ENCODE data around the gene ORAI2.
A peak's percentile ranks its signal among the peaks of the same experiment; 100 is the strongest.
"Not testable (repeated sequence)": the region's sequence is repeated elsewhere in the genome, so short reads cannot be mapped to it uniquely, and the experiment has no call there.

Gene ORAI2

DNA sequence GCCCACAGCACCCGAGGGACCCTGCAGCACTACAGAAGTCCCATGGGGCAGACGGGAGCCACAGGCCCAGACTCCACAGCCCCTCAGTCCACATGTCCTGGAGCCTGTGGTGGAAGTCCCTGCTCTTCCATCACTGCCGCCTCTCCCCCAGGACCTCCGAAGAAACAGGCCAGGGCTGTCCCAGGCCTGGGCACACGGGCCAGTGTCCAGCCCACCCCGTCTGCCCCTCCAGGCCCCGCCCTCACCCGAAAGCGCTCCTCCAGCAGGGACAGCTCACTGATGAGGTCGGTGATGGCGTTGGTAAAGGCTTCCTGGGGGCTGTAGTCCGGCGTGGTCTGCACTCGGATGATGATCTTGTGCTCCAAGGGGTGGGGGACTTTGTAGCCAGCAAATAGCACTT lies 40.7 kb downstream of the ORAI2 start:
- peaks cover 10 to 14% of the 10 kb centered on the region in 2 donors for H3K36me3 ChIP-seq (ENCODE audit: control insufficient read depth in 2 of 2, insufficient read depth in 2 of 2, low read length in 2 of 2)
- peaks cover 6 to 13% of the 10 kb centered on the region in 2 donors for H3K4me1 ChIP-seq (ENCODE audit: control insufficient read depth in 2 of 2, insufficient read depth in 2 of 2, low read length in 2 of 2)
- H3K4me3 ChIP-seq (ENCODE audit: low read length in 2 of 2); H3K27me3 ChIP-seq (ENCODE audit: control insufficient read depth in 2 of 2, insufficient read depth in 2 of 2, low read length in 2 of 2); H3K9me3 ChIP-seq (ENCODE audit: control insufficient read depth in 2 of 2, low read length in 2 of 2); H3K27ac ChIP-seq (ENCODE audit: low read depth in 2 of 2, low read length in 2 of 2); H3K9ac ChIP-seq (ENCODE audit: low read depth in 1 of 2, low read length in 2 of 2): not testable (repeated sequence)

DNA sequence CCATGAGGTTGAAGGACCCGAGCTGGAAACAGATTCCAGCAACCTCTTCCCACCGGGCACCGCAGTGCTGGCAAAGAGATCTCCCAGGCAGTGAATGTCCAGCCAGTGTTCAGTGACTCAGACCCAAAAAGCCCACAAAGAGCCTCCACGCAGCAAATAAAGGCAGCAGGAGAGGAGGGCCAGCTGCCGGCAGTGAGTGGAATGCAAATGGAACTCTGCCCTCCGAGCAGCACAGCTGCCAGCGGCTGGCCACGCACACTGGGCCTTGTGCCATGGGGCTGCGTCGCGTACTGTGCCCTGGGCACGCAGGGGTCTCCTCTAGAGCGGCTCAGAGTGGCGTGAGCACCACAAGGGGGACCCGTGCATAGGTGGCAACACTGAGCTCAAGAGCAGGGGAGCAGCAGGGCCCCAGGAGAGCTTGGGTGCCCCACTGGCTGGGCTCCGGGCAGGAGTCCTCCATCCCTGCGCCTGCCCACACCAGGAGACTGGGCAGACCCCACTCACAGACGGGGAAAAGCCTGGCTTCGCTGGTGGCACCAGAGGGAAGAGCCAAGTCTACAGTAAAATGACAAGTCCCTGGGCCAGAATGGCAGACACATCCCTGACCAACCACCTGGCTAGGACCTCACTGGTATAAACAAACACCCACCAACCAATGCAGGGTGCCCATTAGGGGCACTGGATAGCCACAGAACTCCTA lies 41.5 kb downstream of the ORAI2 start:
- peaks cover 5 to 10% of the 10 kb centered on the region in 2 donors for H3K4me1 ChIP-seq (ENCODE audit: control insufficient read depth in 2 of 2, insufficient read depth in 2 of 2, low read length in 2 of 2)
- H3K36me3 ChIP-seq (ENCODE audit: control insufficient read depth in 2 of 2, insufficient read depth in 2 of 2, low read length in 2 of 2) = peaks cover 10 to 14% of the 10 kb centered on the region in 2 donors
- H3K4me3 ChIP-seq (ENCODE audit: low read length in 2 of 2); H3K9ac ChIP-seq (ENCODE audit: low read depth in 1 of 2, low read length in 2 of 2); H3K27me3 ChIP-seq (ENCODE audit: control insufficient read depth in 2 of 2, insufficient read depth in 2 of 2, low read length in 2 of 2); H3K9me3 ChIP-seq (ENCODE audit: control insufficient read depth in 2 of 2, low read length in 2 of 2); H3K27ac ChIP-seq (ENCODE audit: low read depth in 2 of 2, low read length in 2 of 2): not testable (repeated sequence)

DNA sequence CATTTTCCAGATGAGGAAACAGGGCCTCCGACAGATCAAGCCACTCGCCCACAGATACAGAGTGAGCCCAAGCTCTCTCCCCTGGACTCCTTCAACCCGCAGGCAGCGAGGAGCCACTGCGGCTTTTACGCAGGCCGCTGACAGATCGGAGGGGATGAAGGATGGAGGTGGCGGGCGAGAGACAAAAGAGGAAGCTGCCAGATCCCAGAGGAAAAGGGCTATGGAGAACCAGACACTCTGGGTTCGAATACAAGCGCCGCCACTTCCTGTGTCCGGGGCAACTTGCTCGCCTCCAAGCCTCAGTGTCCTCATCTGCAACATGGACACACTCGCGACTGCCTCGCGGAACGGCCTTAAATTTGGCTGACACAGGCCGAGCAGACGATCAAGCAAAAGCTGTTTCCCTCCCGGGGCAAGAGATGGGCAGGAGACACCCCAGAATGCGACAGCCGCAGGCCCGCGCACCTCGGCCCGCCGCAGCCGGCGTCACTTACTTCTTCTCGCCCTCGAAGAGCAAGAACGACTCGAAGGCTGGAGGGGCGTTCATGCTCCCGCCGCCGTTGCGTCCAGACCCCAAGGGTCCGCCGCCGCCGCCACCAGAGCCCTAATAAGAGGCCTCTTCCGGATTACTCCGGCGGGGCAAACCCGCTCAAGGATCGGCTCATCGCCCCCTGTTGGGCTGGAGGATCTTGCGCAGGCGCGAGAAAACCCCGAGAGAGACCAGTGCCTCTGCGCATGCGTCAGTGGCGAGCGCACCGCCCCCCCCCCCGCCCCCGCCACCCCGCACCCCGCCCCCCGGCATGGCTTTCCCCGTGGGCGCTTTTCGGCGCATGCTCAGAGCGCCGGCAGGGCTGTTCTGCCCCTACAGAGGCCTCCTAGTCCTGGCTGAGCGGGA lies 45.2 kb downstream of the ORAI2 start, which contains the start of gene POLR2J:
Gene POLR2J (minus strand): TSS at position 609 of the 895 bp plus-strand sequence. CDS start 62 bp downstream, at position 547.
- not testable (repeated sequence) for H3K27ac ChIP-seq (ENCODE audit: low read depth in 2 of 2, low read length in 2 of 2); H3K27me3 ChIP-seq (ENCODE audit: control insufficient read depth in 2 of 2, insufficient read depth in 2 of 2, low read length in 2 of 2); H3K4me1 ChIP-seq (ENCODE audit: control insufficient read depth in 2 of 2, insufficient read depth in 2 of 2, low read length in 2 of 2); H3K9me3 ChIP-seq (ENCODE audit: control insufficient read depth in 2 of 2, low read length in 2 of 2); H3K4me3 ChIP-seq (ENCODE audit: low read length in 2 of 2); H3K36me3 ChIP-seq (ENCODE audit: control insufficient read depth in 2 of 2, insufficient read depth in 2 of 2, low read length in 2 of 2)
- peak within 1 kb of the TSS in 1 of 2 donors; percentile 43 for H3K9ac ChIP-seq (ENCODE audit: low read depth in 1 of 2, low read length in 2 of 2)

DNA sequence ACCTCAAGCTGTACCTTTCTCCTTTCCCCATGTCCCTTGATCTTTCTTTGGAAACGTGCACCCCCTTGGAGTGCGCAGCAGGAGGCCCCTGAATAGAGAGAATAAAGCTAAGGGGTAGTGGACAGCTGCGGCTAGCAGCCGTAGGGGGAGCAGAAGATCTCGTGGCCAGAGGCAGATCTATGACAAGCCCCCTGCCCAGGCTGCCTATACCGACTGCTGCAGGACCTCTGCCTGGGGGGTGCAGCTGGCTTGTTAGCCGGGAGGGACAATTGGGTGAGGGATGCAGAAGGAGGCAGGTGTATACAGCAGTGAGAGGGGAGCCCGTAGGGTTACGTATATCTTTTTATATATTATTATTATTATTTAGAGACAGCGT lies 45.8 kb downstream of the ORAI2 start:
- H3K9me3 ChIP-seq (ENCODE audit: control insufficient read depth in 2 of 2, low read length in 2 of 2); H3K4me3 ChIP-seq (ENCODE audit: low read length in 2 of 2); H3K27ac ChIP-seq (ENCODE audit: low read depth in 2 of 2, low read length in 2 of 2); H3K36me3 ChIP-seq (ENCODE audit: control insufficient read depth in 2 of 2, insufficient read depth in 2 of 2, low read length in 2 of 2); H3K9ac ChIP-seq (ENCODE audit: low read depth in 1 of 2, low read length in 2 of 2); H3K4me1 ChIP-seq (ENCODE audit: control insufficient read depth in 2 of 2, insufficient read depth in 2 of 2, low read length in 2 of 2); H3K27me3 ChIP-seq (ENCODE audit: control insufficient read depth in 2 of 2, insufficient read depth in 2 of 2, low read length in 2 of 2): not testable (repeated sequence)

DNA sequence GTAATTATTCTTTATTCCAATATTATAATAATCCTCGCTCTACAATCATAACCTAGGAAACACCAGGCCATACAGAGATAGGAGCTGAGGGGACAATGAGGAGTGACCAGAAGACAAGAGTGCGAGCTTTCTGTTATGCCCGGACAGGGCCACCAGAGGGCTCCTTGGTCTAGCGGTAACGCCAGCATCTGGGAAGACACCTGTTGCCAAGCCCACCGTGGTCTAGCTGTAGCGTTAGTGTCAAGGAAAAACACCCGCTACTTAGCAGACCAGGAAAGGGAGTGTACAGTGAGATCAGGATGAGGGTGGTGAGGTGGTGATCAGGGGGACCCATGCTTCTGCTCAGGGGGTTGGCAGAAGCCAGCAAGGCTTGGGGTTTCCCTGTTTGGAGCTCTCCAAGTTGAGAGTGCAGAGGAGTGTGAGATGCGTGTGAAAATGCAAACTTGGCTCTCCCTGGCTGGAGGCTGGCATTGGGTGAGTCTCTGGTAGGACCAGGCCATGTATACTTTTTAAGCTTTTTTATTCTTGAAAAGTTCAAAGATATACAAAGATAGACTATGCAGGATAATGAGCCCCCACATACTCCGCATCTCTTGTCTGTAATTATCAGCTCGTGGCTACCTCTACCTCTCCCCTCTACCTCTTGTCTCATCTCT lies 46.7 kb downstream of the ORAI2 start:
- not testable (repeated sequence) for H3K9me3 ChIP-seq (ENCODE audit: control insufficient read depth in 2 of 2, low read length in 2 of 2); H3K9ac ChIP-seq (ENCODE audit: low read depth in 1 of 2, low read length in 2 of 2); H3K36me3 ChIP-seq (ENCODE audit: control insufficient read depth in 2 of 2, insufficient read depth in 2 of 2, low read length in 2 of 2); H3K27ac ChIP-seq (ENCODE audit: low read depth in 2 of 2, low read length in 2 of 2); H3K4me3 ChIP-seq (ENCODE audit: low read length in 2 of 2); H3K27me3 ChIP-seq (ENCODE audit: control insufficient read depth in 2 of 2, insufficient read depth in 2 of 2, low read length in 2 of 2); H3K4me1 ChIP-seq (ENCODE audit: control insufficient read depth in 2 of 2, insufficient read depth in 2 of 2, low read length in 2 of 2)

DNA sequence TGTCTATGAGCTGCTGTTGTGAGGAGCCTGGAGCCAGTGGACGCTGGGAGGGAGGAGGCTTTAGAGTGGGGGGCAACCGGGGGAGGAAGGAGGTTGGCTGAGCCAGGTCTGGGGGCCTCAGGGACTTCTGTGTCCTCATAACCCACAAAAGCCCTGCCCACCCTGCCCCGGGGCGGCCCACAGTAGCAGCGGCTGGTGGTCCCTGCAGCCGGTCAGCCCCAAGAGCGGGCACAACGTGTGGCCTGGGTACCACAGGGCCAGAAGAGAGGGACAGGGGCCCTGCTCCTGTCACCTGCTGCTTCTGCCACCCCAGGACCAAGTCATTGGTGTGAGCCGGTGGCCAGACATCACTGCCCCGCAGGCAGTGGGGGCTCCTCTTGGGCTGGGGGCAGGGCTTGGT lies 48.6 kb downstream of the ORAI2 start:
- not testable (repeated sequence) for H3K27me3 ChIP-seq (ENCODE audit: control insufficient read depth in 2 of 2, insufficient read depth in 2 of 2, low read length in 2 of 2); H3K9ac ChIP-seq (ENCODE audit: low read depth in 1 of 2, low read length in 2 of 2); H3K36me3 ChIP-seq (ENCODE audit: control insufficient read depth in 2 of 2, insufficient read depth in 2 of 2, low read length in 2 of 2); H3K4me3 ChIP-seq (ENCODE audit: low read length in 2 of 2); H3K4me1 ChIP-seq (ENCODE audit: control insufficient read depth in 2 of 2, insufficient read depth in 2 of 2, low read length in 2 of 2); H3K9me3 ChIP-seq (ENCODE audit: control insufficient read depth in 2 of 2, low read length in 2 of 2); H3K27ac ChIP-seq (ENCODE audit: low read depth in 2 of 2, low read length in 2 of 2)

DNA sequence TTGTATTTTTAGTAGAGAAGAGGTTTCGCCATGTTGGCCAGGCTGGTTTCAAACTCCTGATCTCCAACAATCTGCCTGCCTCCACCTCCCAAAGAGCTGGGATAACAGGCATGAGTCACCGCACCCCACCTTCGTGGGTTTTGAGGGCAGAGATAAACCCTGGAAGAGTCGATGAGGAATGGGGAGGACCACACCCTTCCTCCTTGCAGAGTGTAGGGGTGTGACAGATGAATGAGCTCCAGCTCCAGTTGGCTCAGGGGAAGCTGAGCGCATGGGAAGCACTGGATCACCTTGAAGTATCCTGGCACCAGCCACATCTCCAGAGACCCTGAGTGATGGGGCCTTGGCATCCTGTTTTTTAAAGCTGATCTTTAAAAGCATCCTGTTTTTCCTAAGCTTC lies 50.9 kb downstream of the ORAI2 start:
- not testable (repeated sequence) for H3K27me3 ChIP-seq (ENCODE audit: control insufficient read depth in 2 of 2, insufficient read depth in 2 of 2, low read length in 2 of 2); H3K4me3 ChIP-seq (ENCODE audit: low read length in 2 of 2); H3K9ac ChIP-seq (ENCODE audit: low read depth in 1 of 2, low read length in 2 of 2); H3K4me1 ChIP-seq (ENCODE audit: control insufficient read depth in 2 of 2, insufficient read depth in 2 of 2, low read length in 2 of 2); H3K36me3 ChIP-seq (ENCODE audit: control insufficient read depth in 2 of 2, insufficient read depth in 2 of 2, low read length in 2 of 2); H3K9me3 ChIP-seq (ENCODE audit: control insufficient read depth in 2 of 2, low read length in 2 of 2); H3K27ac ChIP-seq (ENCODE audit: low read depth in 2 of 2, low read length in 2 of 2)

DNA sequence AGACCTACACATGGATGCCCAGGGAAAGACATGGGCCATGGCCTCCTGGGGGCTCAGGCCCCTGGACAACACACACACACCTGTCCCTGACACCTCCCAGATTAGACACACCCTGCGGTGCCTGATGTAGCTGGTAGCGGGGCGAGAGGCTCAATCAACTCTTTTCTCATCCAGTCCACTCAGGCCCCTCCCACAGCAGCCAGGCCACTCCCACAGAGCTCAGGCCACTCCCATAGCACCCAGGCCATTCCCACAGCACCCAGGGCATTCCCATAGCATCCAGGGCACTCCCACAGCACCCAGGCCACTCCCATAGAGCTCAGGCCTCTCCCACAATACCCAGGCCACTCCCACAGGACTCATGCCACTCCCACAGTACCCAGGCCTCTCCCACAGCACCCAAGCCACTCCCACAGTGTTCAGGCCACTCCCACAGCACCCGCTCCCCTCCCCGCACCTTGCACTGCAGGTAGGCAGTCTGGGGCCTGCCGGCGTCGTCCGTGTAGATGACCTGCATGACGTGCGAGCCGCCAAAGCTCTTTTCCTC lies 57.2 kb downstream of the ORAI2 start:
- not testable (repeated sequence) for H3K9ac ChIP-seq (ENCODE audit: low read depth in 1 of 2, low read length in 2 of 2)

DNA sequence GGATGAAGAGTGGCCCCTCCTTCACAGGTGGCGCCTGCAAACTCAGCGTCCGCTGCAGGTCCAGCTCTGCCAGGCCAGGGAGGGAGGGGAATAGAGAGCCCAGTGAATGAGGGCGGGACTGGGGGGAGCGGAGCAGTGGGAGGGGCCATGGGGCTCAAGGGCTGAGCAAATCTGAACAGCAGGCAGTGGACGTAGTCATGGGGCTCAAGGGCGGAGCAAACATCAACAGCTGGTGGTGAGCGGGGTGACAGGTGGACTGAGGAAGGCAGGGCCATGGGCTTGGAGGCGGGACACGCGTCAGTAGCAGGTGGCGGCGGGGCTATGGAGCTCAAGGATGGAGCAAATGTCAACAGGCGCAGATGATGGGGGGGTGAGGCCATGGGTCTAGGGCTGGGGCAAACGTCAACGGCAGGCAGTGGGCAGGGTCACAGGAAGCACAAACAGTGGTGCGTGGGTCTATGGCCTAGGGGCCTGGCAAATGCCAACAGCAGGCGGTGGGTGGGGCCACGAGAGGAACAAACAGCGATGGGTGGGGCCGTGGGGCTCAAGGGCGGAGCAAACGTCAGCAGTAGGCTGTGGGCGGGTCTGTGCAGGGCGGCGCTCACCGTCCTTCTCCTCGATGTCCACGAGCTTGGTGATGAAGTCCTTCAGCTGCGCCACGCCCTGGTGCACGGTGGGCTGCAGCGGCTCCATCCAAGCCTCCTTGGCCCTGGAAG lies 60.0 kb downstream of the ORAI2 start:
- H3K4me1 ChIP-seq (ENCODE audit: control insufficient read depth in 2 of 2, insufficient read depth in 2 of 2, low read length in 2 of 2); H3K36me3 ChIP-seq (ENCODE audit: control insufficient read depth in 2 of 2, insufficient read depth in 2 of 2, low read length in 2 of 2); H3K4me3 ChIP-seq (ENCODE audit: low read length in 2 of 2); H3K9ac ChIP-seq (ENCODE audit: low read depth in 1 of 2, low read length in 2 of 2); H3K27me3 ChIP-seq (ENCODE audit: control insufficient read depth in 2 of 2, insufficient read depth in 2 of 2, low read length in 2 of 2); H3K27ac ChIP-seq (ENCODE audit: low read depth in 2 of 2, low read length in 2 of 2); H3K9me3 ChIP-seq (ENCODE audit: control insufficient read depth in 2 of 2, low read length in 2 of 2): not testable (repeated sequence)

More for the DNA sequence above, 57.2 kb downstream of the ORAI2 start:
- not testable (repeated sequence) for H3K4me1 ChIP-seq (ENCODE audit: control insufficient read depth in 2 of 2, insufficient read depth in 2 of 2, low read length in 2 of 2); H3K9me3 ChIP-seq (ENCODE audit: control insufficient read depth in 2 of 2, low read length in 2 of 2); H3K36me3 ChIP-seq (ENCODE audit: control insufficient read depth in 2 of 2, insufficient read depth in 2 of 2, low read length in 2 of 2); H3K27ac ChIP-seq (ENCODE audit: low read depth in 2 of 2, low read length in 2 of 2); H3K4me3 ChIP-seq (ENCODE audit: low read length in 2 of 2); H3K27me3 ChIP-seq (ENCODE audit: control insufficient read depth in 2 of 2, insufficient read depth in 2 of 2, low read length in 2 of 2)

Data from mucosa of rectum (tissue), 2 donors.